Breast epithelium (tissue), 3 donors: Measurements from ENCODE around the gene GPC3.

ENCODE experiments used
- CTCF ChIP-seq, 3 donors: fragments of 450-650 bp; IDR thresholded peaks; one replicate each; pipeline ENCODE4 v1.5.1; 2016 to 2017; ENCODE audit warnings: antibody characterized with exemption in 3 of 3, mild to moderate bottlenecking in 3 of 3, moderate library complexity in 3 of 3
- POLR2A ChIP-seq: fragments of 450-650 bp; IDR thresholded peaks from one replicate; pipeline ENCODE4 v1.6.1; 2016; ENCODE audit warnings: antibody characterized with exemption, mild to moderate bottlenecking, moderate library complexity
- POLR2AphosphoS5 ChIP-seq, 3 donors: sonication (generic); formaldehyde crosslinking; IDR thresholded peaks; one replicate each; pipeline ENCODE4 v1.6.1; 2017; ENCODE audit warnings: antibody characterized with exemption in 3 of 3

DNA sequence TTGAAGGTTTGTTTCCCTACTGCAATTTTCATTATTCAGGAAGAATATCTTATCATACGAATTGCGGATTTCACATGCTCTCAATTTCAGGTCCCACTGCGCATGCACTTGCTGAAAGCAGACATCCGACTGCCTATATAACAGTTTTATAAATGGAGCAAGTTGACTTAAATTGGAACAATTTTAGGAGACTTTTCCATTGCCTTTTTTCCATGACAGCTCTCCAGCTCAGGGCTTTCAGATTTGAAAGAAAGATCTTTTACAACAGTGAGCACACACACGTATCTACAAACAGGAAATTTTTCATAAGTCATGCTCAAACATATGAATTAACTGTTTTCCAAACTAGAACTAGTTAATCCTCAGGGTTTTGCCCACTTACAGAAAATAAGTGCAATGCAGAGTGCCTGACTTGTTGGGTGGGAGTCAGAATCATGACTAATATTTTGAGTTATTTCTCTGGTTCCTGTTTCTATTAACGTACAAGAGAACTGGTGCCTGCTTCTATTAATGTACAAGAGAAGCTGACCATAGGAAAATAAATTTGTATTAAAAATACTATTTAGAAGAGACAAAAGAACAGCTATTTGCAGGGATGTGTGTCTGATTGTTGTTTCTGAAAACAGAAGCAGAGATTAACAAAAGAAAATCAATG lies 137.9 kb downstream of the GPC3 start:
- no peak for TF ChIP-seq CTCF (IDR thresholded peaks at IDR 0.05)
- no peak for TF ChIP-seq POLR2A
- TF ChIP-seq POLR2AphosphoS5 (IDR thresholded peaks at IDR 0.05) = no peak
